Stomach (tissue), 4 donors: Measurements from ENCODE around the gene STK39.

ENCODE experiments used
- CTCF ChIP-seq, 7 experiments: fragments of 450-650 bp in 4 of 7; fragments of 200-600 bp in 3 of 7; sonication (generic) in 3 of 7; IDR thresholded peaks; one replicate each; pipeline ENCODE4 v1.5.1; 2016 to 2019; ENCODE audit warnings: antibody characterized with exemption in 7 of 7, control low read depth in 2 of 7, mild to moderate bottlenecking in 1 of 7
- POLR2A ChIP-seq, 4 donors: fragments of 450-650 bp; IDR thresholded peaks; one replicate each; pipeline ENCODE4 v1.6.1; 2016; ENCODE audit warnings: antibody characterized with exemption in 4 of 4, control low read depth in 2 of 4, mild to moderate bottlenecking in 1 of 4, moderate library complexity in 1 of 4

GRCh38 chr2:168137510-168138180, 109.8 kb downstream of the STK39 start:
- TF ChIP-seq CTCF (IDR thresholded peaks at IDR 0.05) (no peak), POLR2A (IDR thresholded peaks at IDR 0.05) (no peak)
